Stimulated activated effector memory CD8-positive, alpha-beta T cell treated with anti-CD3 and anti-CD28 coated beads, Interleukin-12 subunit alpha, Interleukin-12 subunit beta, amount 100 ng/mL, for 72 hours (primary cell): ENCODE data around the gene ZNF618.

ENCODE experiments used
- ATAC-seq: fragments of 150-1000 bp; cut with Tn5 transposase; 2 replicates; pipeline ENCODE4 v1.10.0; 2021
- DNase-seq, 2 donors: peaks; one replicate each; pipeline ENCODE4 v3.0.0; 2021 to 2022; ENCODE audit warnings: low spot score in 2 of 2
- H3K27ac Mint-ChIP-seq: one replicate; pipeline ENCODE4 v1.8.0; 2022; ENCODE audit warnings: mild to moderate bottlenecking, mixed read lengths
- H3K36me3 Mint-ChIP-seq: one replicate; pipeline ENCODE4 v1.8.0; 2022; ENCODE audit warnings: mild to moderate bottlenecking, mixed read lengths
- H3K4me1 Mint-ChIP-seq: one replicate; pipeline ENCODE4 v1.8.0; 2022; ENCODE audit warnings: mixed read lengths
- H3K4me3 Mint-ChIP-seq: one replicate; pipeline ENCODE4 v1.8.0; 2022; ENCODE audit warnings: mild to moderate bottlenecking, mixed read lengths
- H3K9me3 Mint-ChIP-seq: one replicate; pipeline ENCODE4 v1.8.0; 2022; ENCODE audit warnings: mixed read lengths

Gene ZNF618

GRCh38 chr9:114007991-114008666, 132.0 kb downstream of the ZNF618 start:
- no peak overlapping the region for H3K4me3 Mint-ChIP-seq

GRCh38 chr9:114008667-114009410, 132.7 kb downstream of the ZNF618 start:
- H3K4me3 Mint-ChIP-seq = no peak overlapping the region
- DNase-seq = peak in 1 of 2 donors; percentile 15
- peaks cover 5% of the 10 kb centered on the region for H3K9me3 Mint-ChIP-seq
- no peaks in the 10 kb centered on the region for H3K4me1 Mint-ChIP-seq
- H3K36me3 Mint-ChIP-seq = no peaks in the 10 kb centered on the region
- no peak for ATAC-seq
- H3K27ac Mint-ChIP-seq = no peak overlapping the region

More at GRCh38 chr9:114007991-114008666, 132.0 kb downstream of the ZNF618 start:
- Mint-ChIP-seq H3K4me1 (no peaks in the 10 kb centered on the region), H3K9me3 (peaks cover 5% of the 10 kb centered on the region), H3K36me3 (no peaks in the 10 kb centered on the region), H3K27ac (no peak overlapping the region)
- ATAC-seq = no peak
- DNase-seq = peak in 1 of 2 donors; percentile 29

GRCh38 chr9:114011313-114011712, 135.2 kb downstream of the ZNF618 start:
- H3K4me1 Mint-ChIP-seq = no peaks in the 10 kb centered on the region
- H3K4me3 Mint-ChIP-seq = no peak overlapping the region
- no peaks in the 10 kb centered on the region for H3K36me3 Mint-ChIP-seq
- no peak for ATAC-seq
- H3K27ac Mint-ChIP-seq = no peak overlapping the region
- no peak for DNase-seq
- peaks cover 5% of the 10 kb centered on the region for H3K9me3 Mint-ChIP-seq

- Mint-ChIP-seq H3K36me3 (no peaks in the 10 kb centered on the region), H3K27ac (no peak overlapping the region), H3K4me1 (no peaks in the 10 kb centered on the region), H3K4me3 (no peak overlapping the region), H3K9me3 (peaks cover 5% of the 10 kb centered on the region)
- no peak for ATAC-seq
- DNase-seq = peak in 1 of 2 donors; percentile 28
These were observed 136.0 kb downstream of the ZNF618 start for GRCh38 chr9:114012126-114012525.

GRCh38 chr9:114014044-114014443, 137.9 kb downstream of the ZNF618 start:
- no peaks in the 10 kb centered on the region for H3K36me3 Mint-ChIP-seq

GRCh38 chr9:114015607-114016006, 139.5 kb downstream of the ZNF618 start:
- Mint-ChIP-seq H3K4me3 (no peak overlapping the region), H3K4me1 (no peaks in the 10 kb centered on the region), H3K27ac (no peak overlapping the region), H3K9me3 (peaks cover 5% of the 10 kb centered on the region), H3K36me3 (no peaks in the 10 kb centered on the region)
- ATAC-seq (no peak), DNase-seq (no peak)

More at GRCh38 chr9:114014044-114014443, 137.9 kb downstream of the ZNF618 start:
- Mint-ChIP-seq H3K9me3 (peaks cover 5% of the 10 kb centered on the region), H3K4me1 (no peaks in the 10 kb centered on the region), H3K27ac (no peak overlapping the region), H3K4me3 (no peak overlapping the region)
- DNase-seq = no peak
- ATAC-seq = no peak

GRCh38 chr9:114016101-114016500, 140.0 kb downstream of the ZNF618 start:
- H3K36me3 Mint-ChIP-seq = no peaks in the 10 kb centered on the region
- no peaks in the 10 kb centered on the region for H3K4me1 Mint-ChIP-seq

GRCh38 chr9:114016629-114017423, 140.7 kb downstream of the ZNF618 start:
- ATAC-seq = peak; percentile 31
- H3K4me1 Mint-ChIP-seq = no peaks in the 10 kb centered on the region
- no peak for DNase-seq
- no peak overlapping the region for H3K27ac Mint-ChIP-seq
- H3K9me3 Mint-ChIP-seq = peaks cover 3% of the 10 kb centered on the region
- no peaks in the 10 kb centered on the region for H3K36me3 Mint-ChIP-seq
- no peak overlapping the region for H3K4me3 Mint-ChIP-seq

More at GRCh38 chr9:114016101-114016500, 140.0 kb downstream of the ZNF618 start:
- H3K27ac Mint-ChIP-seq = no peak overlapping the region
- H3K4me3 Mint-ChIP-seq = no peak overlapping the region
- ATAC-seq = no peak
- H3K9me3 Mint-ChIP-seq = peaks cover 5% of the 10 kb centered on the region
- DNase-seq = no peak

GRCh38 chr9:114017741-114018715, 141.9 kb downstream of the ZNF618 start:
- peak in 1 of 2 donors; percentile 30 for DNase-seq
- H3K36me3 Mint-ChIP-seq = no peaks in the 10 kb centered on the region
- no peak for ATAC-seq
- no peaks in the 10 kb centered on the region for H3K4me1 Mint-ChIP-seq
- peaks cover 4% of the 10 kb centered on the region for H3K9me3 Mint-ChIP-seq
- H3K27ac Mint-ChIP-seq = no peak overlapping the region
- no peak overlapping the region for H3K4me3 Mint-ChIP-seq

GRCh38 chr9:114021578-114021977, 145.5 kb downstream of the ZNF618 start:
- ATAC-seq = no peak
- Mint-ChIP-seq H3K36me3 (no peaks in the 10 kb centered on the region), H3K4me1 (no peaks in the 10 kb centered on the region), H3K9me3 (peaks cover 18% of the 10 kb centered on the region), H3K4me3 (no peak overlapping the region), H3K27ac (no peak overlapping the region)
- DNase-seq = no peak

GRCh38 chr9:114023961-114024360, 147.9 kb downstream of the ZNF618 start:
- no peak overlapping the region for H3K27ac Mint-ChIP-seq
- no peaks in the 10 kb centered on the region for H3K36me3 Mint-ChIP-seq
- H3K4me3 Mint-ChIP-seq = no peak overlapping the region
- DNase-seq (no peak), ATAC-seq (no peak)
- peaks cover 18% of the 10 kb centered on the region for H3K9me3 Mint-ChIP-seq
- no peaks in the 10 kb centered on the region for H3K4me1 Mint-ChIP-seq

GRCh38 chr9:114025196-114025753, 149.2 kb downstream of the ZNF618 start:
- DNase-seq = no peak
- ATAC-seq = no peak
- no peaks in the 10 kb centered on the region for H3K4me1 Mint-ChIP-seq
- H3K36me3 Mint-ChIP-seq = no peaks in the 10 kb centered on the region
- H3K4me3 Mint-ChIP-seq = no peak overlapping the region
- no peak overlapping the region for H3K27ac Mint-ChIP-seq
- H3K9me3 Mint-ChIP-seq = peaks cover 18% of the 10 kb centered on the region

- no peaks in the 10 kb centered on the region for H3K36me3 Mint-ChIP-seq
- no peaks in the 10 kb centered on the region for H3K4me1 Mint-ChIP-seq
These were observed 149.7 kb downstream of the ZNF618 start for GRCh38 chr9:114025760-114026159.

GRCh38 chr9:114026335-114026734, 150.2 kb downstream of the ZNF618 start:
- H3K9me3 Mint-ChIP-seq = peaks cover 18% of the 10 kb centered on the region
- ATAC-seq = no peak
- H3K4me1 Mint-ChIP-seq = no peaks in the 10 kb centered on the region
- H3K36me3 Mint-ChIP-seq = no peaks in the 10 kb centered on the region
- DNase-seq = peak in 1 of 2 donors; percentile 32
- no peak overlapping the region for H3K27ac Mint-ChIP-seq
- H3K4me3 Mint-ChIP-seq = no peak overlapping the region

More at GRCh38 chr9:114025760-114026159, 149.7 kb downstream of the ZNF618 start:
- DNase-seq (no peak), ATAC-seq (no peak)
- Mint-ChIP-seq H3K27ac (no peak overlapping the region), H3K4me3 (no peak overlapping the region), H3K9me3 (peaks cover 18% of the 10 kb centered on the region)
